G401.6 (cell line): ENCODE data around the gene DMBT1.

ENCODE experiments used
- FAIRE-seq: peaks from 2 replicates; lab custom pipeline; 2012; peaks lifted over from hg19 to GRCh38; lab: Jason Lieb, UNC

Gene DMBT1

DNA sequence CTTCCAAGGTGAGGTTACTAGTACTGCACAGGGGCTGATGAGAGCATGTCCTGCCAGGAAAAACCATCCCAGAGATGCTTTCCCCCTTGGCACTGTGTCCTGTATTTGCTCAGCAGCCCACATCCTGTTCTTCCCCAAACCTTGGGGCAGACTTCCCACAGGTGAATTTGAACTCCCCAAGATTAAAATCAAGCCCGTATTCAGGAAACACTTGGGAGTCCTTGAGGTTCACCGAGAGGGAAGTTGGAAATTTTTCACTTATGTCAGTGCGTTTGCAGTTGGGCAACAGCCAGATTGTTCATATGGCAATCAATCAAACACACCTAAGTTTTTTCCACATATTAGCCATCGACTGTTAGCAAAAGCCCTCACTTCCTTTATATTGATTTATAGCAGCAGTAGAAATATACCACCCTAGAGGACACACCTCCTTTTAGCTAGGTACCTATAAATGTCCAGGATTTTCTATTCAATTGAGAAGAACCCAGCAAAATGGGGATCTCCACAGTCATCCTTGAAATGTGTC, at the start of gene DMBT1:
DMBT1 (plus strand) TSS at position 476 of the 526 bp plus-strand sequence; CDS start at position 493, 17 bp downstream.
- no peak for FAIRE-seq

DNA sequence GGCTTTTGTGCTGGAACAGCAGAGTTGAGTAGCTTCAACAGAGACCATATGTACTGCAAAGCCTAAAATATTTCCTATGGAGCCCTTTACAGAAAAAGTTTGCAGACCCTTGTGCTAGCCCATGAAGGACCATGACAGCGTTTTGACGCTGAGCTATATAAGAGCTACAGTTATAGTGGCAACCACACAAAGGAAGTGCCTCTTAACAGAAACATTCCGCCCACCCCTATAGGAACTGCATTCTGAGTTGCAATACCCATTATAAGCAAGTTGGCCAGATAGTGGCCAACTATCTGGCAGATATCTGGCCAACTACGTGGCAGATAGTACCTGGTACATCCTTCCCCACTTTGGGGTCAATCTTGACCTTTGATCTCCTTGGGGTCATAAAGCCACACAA, 47.5 kb upstream of the DMBT1 start:
- FAIRE-seq = no peak

- FAIRE-seq = no peak
These were observed 46.3 kb upstream of the DMBT1 start for GRCh38 chr10:122514045-122514840.

GRCh38 chr10:122515022-122515424, 45.5 kb upstream of the DMBT1 start:
- no peak for FAIRE-seq

- FAIRE-seq = no peak
These were observed 44.8 kb upstream of the DMBT1 start for GRCh38 chr10:122515588-122516231.

- no peak for FAIRE-seq
These were observed 43.8 kb upstream of the DMBT1 start for GRCh38 chr10:122516734-122517133.

GRCh38 chr10:122519144-122519543, 41.4 kb upstream of the DMBT1 start:
- no peak for FAIRE-seq

GRCh38 chr10:122519873-122520272, 40.7 kb upstream of the DMBT1 start:
- FAIRE-seq = no peak

DNA sequence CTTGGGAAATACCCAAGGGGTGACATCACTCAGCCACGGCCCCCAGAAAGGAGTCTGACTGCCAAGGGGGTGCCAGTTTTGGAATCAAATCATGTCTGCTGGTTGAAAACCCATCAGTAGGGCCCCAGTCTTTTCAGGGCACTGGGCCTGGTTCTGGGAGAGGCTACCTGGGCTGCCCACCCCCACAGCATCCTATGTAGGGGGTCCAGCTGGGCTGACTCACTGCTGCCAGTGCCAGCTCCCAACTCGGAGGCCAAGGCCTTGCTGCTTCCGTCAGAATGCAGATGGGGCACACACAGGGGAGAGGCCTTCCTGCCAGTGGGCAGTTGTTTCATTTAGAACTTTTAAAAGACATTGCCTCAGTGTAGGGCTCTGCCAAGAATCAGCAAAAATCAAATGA, 39.5 kb upstream of the DMBT1 start:
- no peak for FAIRE-seq

GRCh38 chr10:122524811-122525210, 35.7 kb upstream of the DMBT1 start:
- no peak for FAIRE-seq

DNA sequence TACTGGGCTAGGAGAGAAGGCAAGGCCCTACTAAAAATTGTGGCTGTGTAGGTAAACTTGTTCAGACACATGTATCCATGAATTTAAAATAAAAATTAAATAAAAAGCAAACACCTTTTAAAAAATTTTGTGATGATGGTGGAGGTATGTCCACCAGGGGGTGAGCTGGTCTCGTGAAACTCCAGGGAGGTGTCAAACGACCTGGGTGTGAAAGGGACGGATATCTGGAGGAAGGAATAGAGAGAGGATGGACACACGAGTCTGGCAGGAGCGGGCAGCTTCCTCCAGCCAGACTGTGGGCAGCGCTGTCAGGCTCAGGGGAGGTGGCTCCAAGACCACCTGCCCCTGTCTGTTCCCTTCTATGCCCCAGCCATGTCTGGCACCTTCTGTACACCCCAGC, 34.8 kb upstream of the DMBT1 start:
- no peak for FAIRE-seq

DNA sequence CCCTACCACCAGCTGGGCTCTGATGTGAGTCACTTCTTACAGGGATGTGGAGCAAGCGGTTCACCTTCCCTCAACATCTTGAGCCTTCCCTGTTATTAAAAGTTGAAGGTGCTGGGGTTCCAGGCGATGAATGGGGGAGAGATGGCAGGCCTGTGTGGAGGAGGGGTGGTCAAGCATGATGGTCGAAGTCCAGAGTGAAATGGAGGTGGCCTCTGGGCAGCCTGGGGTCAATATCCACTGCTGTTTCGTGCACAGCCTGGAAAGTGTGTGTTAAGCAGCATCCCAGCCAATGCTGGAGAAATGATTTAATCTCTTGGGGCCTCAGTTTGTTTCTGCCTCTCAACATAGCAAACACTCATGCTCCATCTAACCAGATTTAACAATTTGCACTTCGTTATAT, 33.7 kb upstream of the DMBT1 start:
- FAIRE-seq = no peak

- no peak for FAIRE-seq
These were observed 30.4 kb upstream of the DMBT1 start for GRCh38 chr10:122530177-122530576.

DNA sequence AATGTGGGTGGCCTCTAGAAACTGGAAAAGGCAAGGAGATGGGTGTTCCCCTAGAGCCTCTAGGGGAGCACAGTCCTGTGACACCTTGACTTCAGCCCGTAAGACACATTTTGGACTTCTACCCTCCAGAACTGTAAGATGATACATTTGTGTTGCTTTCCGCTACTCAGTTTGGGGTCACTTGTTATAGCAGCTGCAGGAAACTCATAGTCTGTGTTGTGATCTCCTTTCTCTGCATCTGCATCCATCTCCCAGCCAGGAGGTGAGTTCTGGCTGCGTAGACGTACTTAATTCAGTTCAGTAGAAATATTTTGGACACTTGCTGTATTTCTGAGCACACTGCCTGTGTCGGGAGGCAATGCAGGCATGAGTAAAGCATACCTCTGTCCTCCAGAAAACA, 29.3 kb upstream of the DMBT1 start:
- FAIRE-seq = no peak

- FAIRE-seq = no peak
These were observed 28.6 kb upstream of the DMBT1 start for GRCh38 chr10:122531939-122532338.

GRCh38 chr10:122532601-122533296, 27.8 kb upstream of the DMBT1 start:
- no peak for FAIRE-seq

DNA sequence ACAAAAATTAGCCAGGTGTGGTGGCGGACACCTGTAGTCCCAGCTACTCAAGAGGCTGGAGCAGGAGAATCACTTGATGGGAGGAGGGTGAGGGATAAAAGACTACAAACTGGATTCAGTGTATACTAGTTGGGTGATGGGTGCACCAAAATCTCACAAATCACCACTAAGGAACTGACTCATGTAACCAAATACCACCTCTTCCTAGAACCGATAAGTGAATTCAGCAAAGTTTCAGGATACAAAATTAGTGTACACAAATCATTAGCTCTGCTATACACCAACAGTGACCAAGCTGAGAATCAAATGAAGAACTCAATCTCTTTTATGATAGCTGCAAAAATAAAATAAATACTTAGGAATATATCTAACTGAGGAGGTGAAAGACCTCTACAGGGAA, 23.0 kb upstream of the DMBT1 start:
- FAIRE-seq = no peak

DNA sequence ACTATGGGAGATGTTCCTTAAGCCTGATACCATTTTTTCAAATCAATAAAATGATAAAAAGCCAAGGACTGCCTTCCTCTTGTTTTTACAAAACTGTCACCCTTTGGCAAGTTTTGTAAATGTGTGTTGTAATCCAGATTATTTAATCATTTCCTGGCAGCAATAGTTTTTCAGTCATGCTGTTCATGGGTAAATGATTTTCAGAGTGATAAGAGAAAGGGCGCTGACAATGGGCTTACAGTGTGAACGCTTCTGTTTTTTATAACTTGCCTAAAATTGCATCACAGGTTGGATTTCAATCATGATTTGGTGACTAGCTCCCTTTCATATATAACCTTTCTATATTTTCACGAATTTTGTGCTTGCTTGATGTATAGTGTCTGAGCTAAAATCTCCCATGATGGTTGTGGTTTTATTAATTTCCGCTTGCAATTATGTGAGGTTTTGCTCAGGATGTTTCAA, 19.0 kb upstream of the DMBT1 start:
- no peak for FAIRE-seq

GRCh38 chr10:122543676-122544445, 16.7 kb upstream of the DMBT1 start:
- no peak for FAIRE-seq

- FAIRE-seq = no peak
These were observed 16.1 kb upstream of the DMBT1 start for GRCh38 chr10:122544493-122544892.

GRCh38 chr10:122546242-122546641, 14.3 kb upstream of the DMBT1 start:
- no peak for FAIRE-seq

GRCh38 chr10:122548407-122549085, 12.0 kb upstream of the DMBT1 start:
- no peak for FAIRE-seq
